ENCODE data around the gene FCER1A.

The FCER1A gene

GRCh38 chr1:159302095-159302494 is at the start of gene FCER1A:
TSS of gene FCER1A (plus strand) at chr1:159302336. CDS start at chr1:159302365, 29 bp downstream.
- no peak for DNase-seq
- Histone ChIP-seq H3K36me3 (no peaks in the 10 kb centered on the region), H3K27me3 (ENCODE audit: insufficient read depth, low read depth, severe bottlenecking) (peaks cover 89% of the 10 kb centered on the region), H3K4me3 (ENCODE audit: low read depth, low read length) (no peak within 1 kb of the TSS), H3K9me3 (ENCODE audit: severe bottlenecking) (no peaks in the 10 kb centered on the region), H3K27ac (no peak within 1 kb of the TSS)
- no peak for TF ChIP-seq CTCF (IDR thresholded peaks at IDR 0.05; ENCODE audit: low read depth, low read length)

- no peak overlapping the region for H3K4me3 ChIP-seq (ENCODE audit: low read depth, low read length)
- peaks cover 48% of the 10 kb centered on the region for H3K27me3 ChIP-seq (ENCODE audit: insufficient read depth, low read depth, severe bottlenecking)
- no peak for TF ChIP-seq CTCF (IDR thresholded peaks at IDR 0.05; ENCODE audit: low read depth, low read length)
- H3K27ac ChIP-seq: no peak overlapping the region
- no peaks in the 10 kb centered on the region for H3K9me3 ChIP-seq (ENCODE audit: severe bottlenecking)
- no peaks in the 10 kb centered on the region for H3K36me3 ChIP-seq
- no peak for DNase-seq
Measured at GRCh38 chr1:159261311-159261710, 40.8 kb upstream of the FCER1A start.

GRCh38 chr1:159261721-159262494 is 40.2 kb upstream of the FCER1A start:
- peaks cover 54% of the 10 kb centered on the region for H3K27me3 ChIP-seq (ENCODE audit: insufficient read depth, low read depth, severe bottlenecking)
- no peak for TF ChIP-seq CTCF (IDR thresholded peaks at IDR 0.05; ENCODE audit: low read depth, low read length)

GRCh38 chr1:159266832-159267231 is 35.3 kb upstream of the FCER1A start:
- DNase-seq: no peak
- TF ChIP-seq CTCF (IDR thresholded peaks at IDR 0.05; ENCODE audit: low read depth, low read length): no peak
- peaks cover 74% of the 10 kb centered on the region for H3K27me3 ChIP-seq (ENCODE audit: insufficient read depth, low read depth, severe bottlenecking)

More at GRCh38 chr1:159261721-159262494, 40.2 kb upstream of the FCER1A start:
- H3K9me3 ChIP-seq (ENCODE audit: severe bottlenecking): no peaks in the 10 kb centered on the region
- H3K27ac ChIP-seq: no peak overlapping the region
- DNase-seq: no peak
- no peak overlapping the region for H3K4me3 ChIP-seq (ENCODE audit: low read depth, low read length)
- no peaks in the 10 kb centered on the region for H3K36me3 ChIP-seq

GRCh38 chr1:159274631-159275030 is 27.5 kb upstream of the FCER1A start:
- H3K27me3 ChIP-seq (ENCODE audit: insufficient read depth, low read depth, severe bottlenecking): peaks cover 79% of the 10 kb centered on the region
- DNase-seq: no peak
- no peaks in the 10 kb centered on the region for H3K9me3 ChIP-seq (ENCODE audit: severe bottlenecking)
- TF ChIP-seq CTCF (IDR thresholded peaks at IDR 0.05; ENCODE audit: low read depth, low read length): no peak
- H3K4me3 ChIP-seq (ENCODE audit: low read depth, low read length): no peak overlapping the region
- H3K27ac ChIP-seq: no peak overlapping the region
- no peaks in the 10 kb centered on the region for H3K36me3 ChIP-seq

More at GRCh38 chr1:159266832-159267231, 35.3 kb upstream of the FCER1A start:
- Histone ChIP-seq H3K27ac (no peak overlapping the region), H3K4me3 (ENCODE audit: low read depth, low read length) (no peak overlapping the region), H3K9me3 (ENCODE audit: severe bottlenecking) (no peaks in the 10 kb centered on the region), H3K36me3 (no peaks in the 10 kb centered on the region)

Measured in WERI-Rb-1 (cell line).